GM18505 (cell line): ENCODE data around the gene SAP30L.

Source experiments
- ATAC-seq: cut with Tn5 transposase; IDR thresholded peaks from one replicate; pipeline ENCODE4 v1.9.1; 2021; ENCODE audit not compliant: unreplicated experiment
- POLR2A ChIP-seq: IDR thresholded peaks from 4 replicates; pipeline ENCODE4 v1.6.1; 2011; ENCODE audit warnings: borderline replicate concordance; ENCODE audit not compliant: insufficient read depth, insufficient read length; ENCODE audit errors: extremely low read depth

Gene SAP30L

DNA sequence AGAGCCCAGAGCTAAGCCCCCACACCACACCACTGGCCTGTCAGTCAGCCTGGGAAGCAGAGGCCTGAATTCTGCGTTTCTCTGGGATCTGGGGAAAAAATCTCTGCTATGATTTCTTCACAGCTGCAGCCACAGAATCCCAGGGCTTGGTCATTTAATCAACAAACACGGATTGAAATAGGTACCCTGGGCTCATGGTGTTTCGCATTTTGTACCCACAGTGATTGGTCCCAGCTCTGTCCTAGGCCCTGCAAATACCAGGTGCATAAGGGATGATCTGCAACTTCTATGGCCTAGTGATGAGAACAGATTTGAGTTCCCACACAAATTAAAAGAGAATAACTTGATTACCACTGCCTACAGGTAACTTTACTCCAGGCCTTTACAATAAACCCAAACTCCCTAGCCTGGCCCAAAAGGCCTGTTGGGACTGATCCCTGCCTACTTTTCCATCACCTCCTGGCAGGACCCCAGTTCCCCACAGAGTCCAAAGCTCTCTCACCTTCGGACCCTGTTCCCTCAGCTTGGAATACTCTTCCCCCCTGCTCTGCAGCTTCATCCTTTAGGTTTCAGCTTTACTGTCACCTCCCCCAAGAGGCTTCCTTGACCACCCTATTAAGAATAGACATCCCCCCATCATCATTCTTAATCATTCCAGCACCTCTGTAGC is 14.7 kb upstream of the SAP30L start:
- TF ChIP-seq POLR2A = no peak
- ATAC-seq = no peak

DNA sequence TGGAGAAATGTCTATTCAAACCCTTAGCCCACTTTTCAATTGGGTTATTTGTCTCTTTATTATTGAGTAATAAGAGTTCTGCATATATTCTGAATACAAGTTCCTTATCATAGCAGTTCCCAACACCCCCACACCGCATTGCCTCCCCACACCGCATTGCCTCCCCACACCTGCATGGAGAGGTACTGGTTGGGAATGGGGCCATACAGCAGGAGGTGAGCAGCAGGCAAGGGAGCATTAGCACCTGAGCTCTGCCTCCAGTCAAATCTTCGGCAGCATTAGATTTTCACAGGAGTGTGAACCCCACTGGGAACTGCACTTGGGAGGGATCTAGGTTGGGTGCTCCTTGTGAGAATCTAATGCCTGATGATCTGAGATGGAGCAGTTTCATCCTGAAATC is 10.6 kb upstream of the SAP30L start:
- ATAC-seq = no peak
- no peak for TF ChIP-seq POLR2A

DNA sequence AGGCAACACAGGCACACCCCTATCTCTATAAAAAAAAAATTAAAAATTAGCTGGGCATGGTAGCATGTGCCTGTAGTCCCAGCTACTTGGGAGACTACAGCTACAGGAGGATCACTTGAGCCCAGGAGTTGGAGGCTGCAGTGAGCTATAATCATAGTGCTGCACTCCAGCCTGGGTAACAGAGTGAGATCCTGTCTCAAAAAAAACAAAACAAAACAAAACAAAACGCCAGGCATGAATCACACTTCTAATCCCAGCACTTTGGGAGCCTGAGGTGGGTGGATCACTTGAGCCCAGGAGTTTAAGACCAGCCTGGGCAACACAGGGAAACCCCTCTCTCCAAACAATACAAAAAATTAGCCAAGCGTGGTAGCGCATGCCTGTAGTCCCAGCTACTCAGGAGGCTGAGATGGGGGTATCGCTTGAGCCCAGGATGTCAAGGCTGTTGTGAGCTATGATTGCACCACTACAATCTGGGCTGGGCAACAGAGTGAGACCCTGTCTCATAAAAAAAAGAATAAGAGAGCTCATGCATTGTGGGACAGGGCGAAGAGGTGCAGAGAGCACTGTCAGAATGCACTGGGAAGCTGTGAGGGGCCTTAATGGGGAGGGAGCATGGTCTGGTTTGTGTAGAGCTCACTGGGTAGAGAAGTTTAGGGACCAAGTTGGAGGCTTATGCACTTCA is 8.4 kb upstream of the SAP30L start:
- no peak for TF ChIP-seq POLR2A
- no peak for ATAC-seq

DNA sequence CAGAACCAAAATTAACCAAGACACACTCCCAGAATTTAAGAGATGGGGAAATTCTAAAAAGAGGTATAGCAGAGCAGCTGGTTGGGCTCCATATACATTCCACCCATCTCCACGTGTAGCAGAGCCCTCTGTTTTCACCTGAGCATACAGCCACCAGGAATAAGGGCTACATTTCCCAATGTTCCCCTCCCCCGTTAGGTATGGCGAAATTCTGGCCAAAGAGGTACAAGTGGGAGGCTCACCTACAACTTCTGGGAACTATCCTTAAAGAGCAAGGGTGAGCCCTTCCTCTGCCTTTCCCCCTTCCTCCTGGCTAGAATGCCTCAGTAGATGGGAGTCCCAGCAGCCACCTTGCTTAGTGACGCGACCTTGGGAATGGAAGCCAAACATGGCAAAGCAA is 5.3 kb upstream of the SAP30L start:
- no peak for TF ChIP-seq POLR2A
- no peak for ATAC-seq

DNA sequence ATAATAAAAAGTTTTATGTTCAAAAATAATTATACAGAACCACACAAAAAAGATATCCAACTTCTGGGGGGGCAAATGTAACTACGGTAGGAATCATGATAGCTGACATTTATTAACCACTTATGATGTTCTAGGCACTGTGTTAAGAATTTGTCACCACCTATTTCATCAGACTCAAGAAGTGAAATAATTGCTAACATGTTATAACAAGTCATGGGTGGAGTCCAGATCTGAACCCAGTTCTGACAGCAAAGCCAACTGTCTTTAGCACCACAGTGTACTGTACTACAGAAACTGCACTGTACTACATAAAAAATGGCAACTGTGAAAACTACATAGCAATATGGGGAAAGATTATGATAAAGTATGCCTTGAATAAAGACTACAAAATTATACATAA is 3.0 kb upstream of the SAP30L start:
- TF ChIP-seq POLR2A = no peak
- no peak for ATAC-seq

DNA sequence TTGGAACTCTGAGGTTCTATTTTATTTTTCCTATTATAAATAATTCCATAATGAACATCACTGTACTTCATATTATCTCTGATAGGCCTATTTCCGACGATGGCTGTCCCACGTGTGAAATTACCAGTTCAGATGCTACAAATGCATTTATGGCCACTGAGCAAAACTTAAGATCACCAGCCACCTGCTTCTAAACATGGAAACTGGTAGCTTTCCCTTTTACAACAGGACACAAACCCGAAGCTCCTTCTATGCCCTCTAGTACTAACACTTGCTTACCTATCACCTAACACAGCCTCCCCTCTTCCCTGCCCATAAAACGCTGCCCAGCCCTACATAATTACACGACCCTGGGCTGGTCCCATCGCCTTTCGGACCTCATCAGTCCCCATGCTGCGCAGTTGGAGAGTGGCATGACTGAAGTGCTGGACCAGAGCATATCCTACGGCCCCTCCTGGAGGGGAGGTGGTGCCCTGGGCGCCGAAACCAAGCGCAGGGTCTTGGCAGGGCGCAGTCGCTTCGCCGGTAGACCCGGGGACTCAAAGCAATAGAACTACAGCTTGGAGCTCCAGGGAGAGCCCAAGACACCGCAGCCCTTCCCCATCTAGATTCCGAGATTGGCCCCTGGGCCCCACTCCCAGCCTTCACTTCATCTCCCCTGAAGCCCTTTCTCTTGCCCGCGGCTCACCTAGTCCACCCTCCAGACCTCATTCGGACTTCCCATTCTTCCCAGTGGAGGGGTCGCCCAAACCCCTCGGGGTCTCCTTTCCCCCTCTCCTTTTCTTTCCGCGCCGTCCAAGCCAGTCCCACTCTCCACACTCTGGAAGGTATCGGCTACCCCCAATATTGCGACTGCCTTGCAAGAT is 1.0 kb upstream of the SAP30L start:
- ATAC-seq = no peak
- TF ChIP-seq POLR2A = no peak

DNA sequence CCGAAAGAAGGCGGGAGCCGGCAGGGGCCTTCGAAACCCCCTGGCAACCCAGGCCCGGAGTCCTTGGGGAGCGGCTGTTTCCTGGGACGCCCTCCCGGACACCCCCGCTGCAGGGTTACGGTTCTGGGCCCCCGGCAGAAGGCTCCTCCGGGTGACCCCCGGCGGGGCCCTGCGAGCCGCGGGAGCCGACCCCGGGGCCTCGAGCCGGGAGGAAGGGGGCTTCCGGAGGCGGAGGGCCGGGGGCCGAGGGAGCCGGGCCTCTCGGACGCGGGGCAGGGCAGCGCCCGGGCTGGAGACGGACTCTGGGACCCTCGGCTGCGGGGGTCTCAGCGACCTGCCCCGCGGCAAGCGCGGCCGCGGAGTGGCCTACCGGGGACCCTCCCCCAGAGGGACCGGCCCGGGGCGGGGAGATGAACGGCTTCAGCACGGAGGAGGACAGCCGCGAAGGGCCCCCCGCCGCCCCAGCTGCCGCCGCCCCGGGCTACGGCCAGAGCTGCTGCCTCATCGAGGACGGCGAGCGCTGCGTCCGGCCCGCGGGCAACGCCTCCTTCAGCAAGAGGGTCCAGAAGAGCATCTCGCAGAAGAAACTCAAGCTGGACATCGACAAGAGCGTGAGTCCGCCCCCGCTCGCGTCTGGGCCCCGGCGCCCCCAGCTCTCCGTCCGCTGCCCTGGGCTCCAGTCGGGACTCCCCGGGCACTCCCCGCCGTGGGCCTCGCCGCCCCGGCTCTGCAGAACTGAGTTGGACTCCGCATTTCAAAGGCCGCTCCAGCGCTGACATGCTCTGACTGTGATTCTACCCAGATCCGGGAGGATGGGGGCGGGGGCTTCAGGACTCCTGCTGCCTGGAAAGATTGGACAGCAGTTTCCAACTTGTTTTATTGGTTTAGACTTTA is 645 bp downstream of the SAP30L start:
- TF ChIP-seq POLR2A = no peak
- ATAC-seq = peak; percentile 16

DNA sequence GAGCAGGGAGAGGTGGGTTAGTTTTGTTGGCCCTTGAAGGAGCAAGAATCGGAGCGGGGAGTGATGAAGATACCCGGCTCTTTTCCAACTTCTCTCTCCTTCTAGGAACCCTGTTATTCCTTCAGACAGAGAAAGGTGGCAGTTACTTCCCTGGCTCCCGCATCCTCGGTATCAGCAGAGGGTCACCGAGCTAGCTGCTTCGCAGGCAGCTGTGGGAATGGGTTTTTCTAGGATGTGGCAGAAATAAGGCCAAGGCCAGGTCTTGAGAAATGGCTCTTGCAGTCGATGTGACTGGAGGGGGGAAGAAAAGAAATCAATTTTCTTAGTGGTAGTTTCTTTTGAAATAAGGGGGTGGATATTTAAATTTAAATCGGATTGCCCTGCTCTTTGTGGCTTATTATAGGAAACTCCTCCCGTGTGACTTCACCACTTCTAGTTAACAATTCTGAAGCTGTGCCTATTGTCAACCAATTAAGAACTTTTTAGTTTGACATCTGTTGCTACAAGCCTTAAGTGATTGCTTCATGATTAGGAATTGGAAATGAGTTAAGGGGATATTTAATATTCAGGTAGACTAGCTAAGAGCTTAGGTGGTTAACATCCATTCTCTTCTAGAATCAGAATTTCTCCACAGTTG is 1.4 kb downstream of the SAP30L start:
- no peak for ATAC-seq
- TF ChIP-seq POLR2A = no peak

DNA sequence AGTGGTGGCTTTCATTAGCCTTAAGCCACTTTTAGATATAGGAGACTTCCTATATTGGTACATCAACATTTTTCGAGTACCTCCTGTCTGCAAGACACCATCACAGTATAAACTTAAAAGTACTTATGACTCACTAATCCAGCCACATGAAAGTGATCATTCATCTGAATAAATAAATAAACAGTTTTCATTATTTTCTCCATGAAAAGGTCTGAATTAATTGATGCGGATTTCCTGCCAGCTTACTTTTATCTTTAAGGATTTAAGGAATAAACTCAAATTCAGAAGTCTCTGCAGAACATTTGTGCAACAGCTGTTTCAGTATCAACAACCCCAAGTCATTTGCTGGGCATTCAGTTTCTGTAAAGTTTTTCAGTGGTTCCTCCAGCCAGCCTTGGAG is 4.0 kb downstream of the SAP30L start:
- no peak for TF ChIP-seq POLR2A
- ATAC-seq = no peak

DNA sequence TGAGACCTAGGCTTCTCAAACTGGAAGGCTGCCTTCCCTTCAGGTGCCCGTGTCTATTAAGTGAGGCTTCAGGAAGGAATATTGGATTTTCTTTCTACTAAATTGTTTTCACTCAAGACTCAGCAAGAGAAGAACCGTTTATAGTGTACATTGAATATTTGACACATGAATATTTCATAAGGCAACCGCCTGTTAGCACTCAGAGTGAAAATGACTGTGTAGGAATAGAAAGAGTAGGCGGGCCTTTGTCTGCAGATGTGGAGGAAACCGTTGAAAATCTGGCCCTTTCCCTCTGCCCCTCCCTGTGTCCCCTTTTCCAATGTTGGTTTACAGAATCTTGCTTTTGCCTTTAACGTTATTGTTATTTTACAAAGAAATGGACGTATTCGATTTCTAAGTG is 6.2 kb downstream of the SAP30L start:
- ATAC-seq = no peak
- TF ChIP-seq POLR2A = no peak

DNA sequence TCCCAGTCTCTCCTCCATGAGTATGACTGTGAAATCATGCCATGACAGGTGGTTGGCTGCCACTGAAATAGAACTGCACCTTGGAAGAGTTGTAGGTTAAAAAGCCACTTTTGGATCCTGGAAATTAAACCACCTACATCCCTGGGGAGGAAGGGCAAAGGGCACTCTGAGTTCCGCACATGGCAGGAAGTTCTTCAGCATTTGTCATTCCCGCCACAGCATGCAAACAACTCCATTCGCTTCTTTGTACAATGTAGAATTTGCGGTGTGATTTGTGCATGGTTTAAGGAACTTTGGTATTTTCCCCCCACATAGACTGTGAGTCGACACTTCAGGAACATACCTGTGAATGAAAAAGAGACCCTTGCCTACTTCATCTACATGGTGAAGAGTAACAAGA is 9.8 kb downstream of the SAP30L start:
- no peak for ATAC-seq
- no peak for TF ChIP-seq POLR2A

DNA sequence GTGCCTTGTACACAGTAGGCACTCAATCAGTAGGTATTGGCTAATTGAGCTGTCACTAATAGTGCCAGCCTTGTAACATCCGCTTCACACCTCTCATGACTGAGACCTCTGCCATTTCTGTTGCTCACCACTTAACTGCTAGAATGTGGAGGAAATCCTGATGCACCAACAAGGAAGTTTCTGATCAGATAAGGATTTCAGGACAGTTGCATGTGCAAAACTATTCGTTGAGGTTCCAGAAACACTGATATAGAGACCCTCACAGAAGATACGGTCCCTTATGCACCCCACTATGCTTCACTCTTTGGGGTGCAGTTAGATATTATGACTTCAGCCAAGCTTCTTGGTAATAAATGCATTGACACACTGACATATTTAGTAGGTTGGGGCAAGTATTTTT is 10.7 kb downstream of the SAP30L start:
- no peak for ATAC-seq
- no peak for TF ChIP-seq POLR2A
